ENCODE results near the gene SBK2. TPM values are rescaled to one million over a fixed set of nuclear protein-coding genes. Genes with fewer than 3 reads are reported as not detected.

Gene SBK2, protein sequence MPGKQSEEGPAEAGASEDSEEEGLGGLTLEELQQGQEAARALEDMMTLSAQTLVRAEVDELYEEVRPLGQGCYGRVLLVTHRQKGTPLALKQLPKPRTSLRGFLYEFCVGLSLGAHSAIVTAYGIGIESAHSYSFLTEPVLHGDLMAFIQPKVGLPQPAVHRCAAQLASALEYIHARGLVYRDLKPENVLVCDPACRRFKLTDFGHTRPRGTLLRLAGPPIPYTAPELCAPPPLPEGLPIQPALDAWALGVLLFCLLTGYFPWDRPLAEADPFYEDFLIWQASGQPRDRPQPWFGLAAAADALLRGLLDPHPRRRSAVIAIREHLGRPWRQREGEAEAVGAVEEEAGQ
- total RNA-seq, result not detected

DNA sequence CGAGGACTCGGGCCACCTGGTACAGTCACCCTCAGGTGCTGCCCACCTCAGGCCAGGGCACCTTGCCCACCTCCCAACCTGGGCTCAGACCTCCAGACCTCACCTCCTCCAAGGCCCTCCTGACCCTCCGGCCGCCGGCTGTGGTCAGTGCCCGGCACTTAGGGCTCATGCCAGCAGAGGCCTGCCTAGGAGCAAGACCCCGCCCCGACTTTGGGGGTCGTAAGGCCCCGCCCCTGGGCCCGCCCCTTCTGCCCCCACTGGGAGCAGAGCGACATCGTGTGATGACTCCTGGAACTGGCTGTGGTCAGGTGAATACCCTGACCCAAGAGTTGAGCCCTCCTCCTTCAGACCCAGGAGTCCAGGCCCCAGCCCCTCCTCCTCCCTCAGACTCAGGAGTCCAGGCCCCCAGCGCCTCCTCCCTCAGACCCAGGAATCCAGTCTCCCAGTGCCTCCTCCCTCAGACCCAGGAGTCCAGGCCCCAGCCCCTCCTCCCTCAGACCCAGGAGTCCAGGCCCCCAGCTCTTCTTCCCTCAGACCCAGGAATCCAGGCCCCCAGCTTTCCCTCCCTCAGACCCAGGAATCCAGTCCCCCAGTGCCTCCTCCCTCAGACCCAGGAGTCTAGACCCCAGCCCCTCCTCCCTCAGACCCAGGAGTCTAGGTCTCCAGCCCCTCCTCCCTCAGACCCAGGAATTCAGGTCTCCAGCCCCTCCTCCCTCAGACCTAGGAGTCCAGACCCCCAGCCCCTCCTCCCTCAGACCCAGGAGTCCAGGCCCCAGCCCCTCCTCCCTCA, at the start of gene SBK2:
SBK2 (minus strand) TSS at position 183 of the 790 bp plus-strand sequence. CDS start 839 bp downstream, outside the sequence.

DNA sequence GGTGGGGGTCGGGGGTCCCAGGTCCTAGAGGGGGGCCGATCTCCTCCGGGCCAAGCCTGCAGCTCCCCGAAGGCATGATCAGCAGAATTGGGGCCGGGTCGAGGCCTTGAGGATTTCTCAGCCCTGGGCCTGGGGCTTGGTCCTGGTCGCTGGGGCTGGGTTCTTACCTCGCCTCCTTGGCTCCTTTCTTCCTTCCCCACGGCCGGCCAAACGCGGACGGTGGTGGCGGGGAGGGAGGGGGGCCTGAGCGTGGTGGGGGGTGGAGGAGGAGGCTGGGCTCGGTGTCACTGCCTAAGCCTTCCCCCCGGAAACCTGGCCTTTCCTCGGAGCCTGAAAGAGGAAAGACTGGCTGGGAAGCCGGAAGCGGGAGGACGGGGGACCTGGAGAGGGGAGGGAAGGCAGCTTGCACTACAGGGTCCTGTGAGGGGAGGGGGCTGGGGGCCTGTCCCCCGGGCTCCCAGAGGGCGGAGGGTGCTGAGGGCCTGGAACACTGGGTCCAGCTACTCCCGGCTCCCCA, 43.8 kb upstream of the SBK2 start, which contains the start of gene ZNF579:
ZNF579 (minus strand) TSS at position 221 of the 517 bp plus-strand sequence. CDS start 1,209 bp downstream, outside the sequence.

DNA sequence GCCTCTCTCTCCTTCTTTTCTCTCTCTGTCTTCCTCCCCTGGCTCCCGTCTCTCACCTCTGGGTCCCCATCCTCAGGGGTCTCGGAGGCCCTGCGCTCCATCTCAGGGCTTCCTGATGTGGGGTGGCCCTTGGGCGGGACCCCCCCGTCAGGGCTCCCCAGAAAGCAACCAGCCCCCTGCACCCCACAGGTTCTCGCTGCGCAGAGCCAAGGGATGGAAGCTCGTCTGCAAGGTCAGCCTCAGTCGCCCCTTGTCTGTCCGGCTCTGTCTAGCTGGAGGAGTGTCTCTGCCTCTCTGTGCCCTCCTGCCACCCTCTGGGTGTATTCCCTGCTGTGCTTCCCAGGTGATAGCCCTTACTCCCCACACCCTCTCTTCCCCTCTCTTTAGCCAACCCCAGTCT, 8.5 kb upstream of the SBK2 start, which contains the start of gene SBK3:
SBK3 (minus strand) TSS at position 101 of the 400 bp plus-strand sequence; CDS start at position 101, 0 bp downstream.

DNA sequence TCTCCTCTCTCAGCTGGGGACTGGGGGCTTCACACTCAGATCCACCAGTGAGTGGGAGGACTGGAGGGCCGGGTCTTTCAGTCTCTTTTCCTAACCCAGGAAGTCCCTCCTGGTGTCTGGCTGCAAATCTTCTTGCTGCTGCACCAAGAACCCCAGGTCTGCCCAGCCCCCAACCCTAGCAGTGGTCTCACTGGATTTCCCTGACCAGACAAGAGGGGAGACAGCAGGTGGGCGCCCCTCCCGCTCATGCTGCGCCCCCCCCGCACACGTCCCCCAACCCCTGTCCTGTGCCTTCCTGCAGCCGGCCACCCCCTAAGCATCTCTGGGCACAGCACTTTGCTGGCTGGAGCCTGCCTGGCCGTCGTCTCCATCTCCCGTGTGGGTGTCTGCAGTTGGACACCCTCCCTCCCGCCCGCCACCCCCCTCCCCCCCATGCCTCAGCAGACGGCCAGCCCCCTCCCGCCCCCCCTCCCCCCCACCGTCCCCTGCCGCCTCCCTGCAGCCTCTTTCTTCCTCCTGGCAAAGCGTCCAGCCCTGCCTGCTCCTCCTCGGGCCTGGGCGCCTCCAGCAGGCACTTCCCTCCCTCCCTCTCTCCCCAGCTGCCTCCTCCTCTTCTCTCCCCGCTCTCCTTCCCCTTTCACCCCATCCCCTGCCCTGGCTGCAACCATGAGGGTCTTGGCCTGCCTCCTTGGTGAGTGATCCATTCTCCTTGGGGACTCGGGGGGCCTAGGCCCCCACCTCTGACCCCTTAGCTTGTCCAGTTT, 48.8 kb downstream of the SBK2 start, which contains the start of gene SSC5D:
SSC5D (plus strand) TSS at position 513 of the 764 bp plus-strand sequence; CDS start at position 667, 154 bp downstream.

DNA sequence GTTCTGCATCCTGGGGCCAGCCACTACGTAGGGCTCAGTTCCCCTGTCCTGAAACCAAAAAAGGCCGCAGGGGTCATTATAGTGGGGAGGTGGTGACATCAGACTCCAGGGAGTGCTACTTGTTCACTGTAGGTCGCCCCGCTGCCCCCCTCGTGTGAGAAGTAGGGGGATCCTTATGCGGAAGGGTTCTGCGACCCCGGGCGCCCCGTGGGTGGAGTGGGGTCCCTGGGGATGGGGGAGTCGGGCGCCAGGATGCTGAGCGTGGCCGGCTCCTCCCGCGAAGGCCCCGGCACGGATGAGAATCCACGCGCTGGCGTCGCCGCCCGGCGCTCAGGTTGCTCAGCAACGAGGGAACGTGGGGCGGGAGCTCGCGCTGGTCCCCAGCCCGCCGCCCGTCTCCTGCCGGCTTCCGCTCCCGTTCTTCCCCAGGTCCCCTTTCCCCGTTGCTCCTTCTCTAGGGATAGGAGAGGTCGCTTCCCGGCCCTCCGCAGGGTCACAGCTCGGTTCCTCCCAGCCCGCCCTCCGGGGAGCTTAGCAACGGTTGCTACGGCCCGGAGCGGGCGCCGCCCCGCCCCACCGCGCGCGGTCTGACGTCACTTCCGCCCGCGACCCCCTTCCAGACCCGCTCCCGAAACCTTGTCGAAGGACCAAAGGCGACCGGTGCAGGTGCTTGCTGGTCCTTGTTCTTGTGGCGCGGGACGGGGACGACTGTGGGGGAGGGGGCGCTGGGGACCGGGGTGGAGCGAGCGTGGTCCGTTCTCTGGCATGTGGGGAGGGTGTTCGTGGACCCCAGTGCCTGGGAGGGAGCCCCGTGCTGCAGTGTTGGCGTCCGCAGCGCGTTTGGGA, 52.1 kb downstream of the SBK2 start, which contains the start of gene NAT14:
NAT14 (plus strand) TSS at position 596 of the 846 bp plus-strand sequence. CDS start 521 bp downstream, outside the sequence.

Other genes starting within 250 kb of the SBK2 start
- not detected for gene TMEM150B, start 211.8 kb downstream of the SBK2 start, total RNA-seq
- 10 to 100 TPM; 10.3 to 12.0 TPM for gene KMT5C, start 197.3 kb downstream of the SBK2 start, total RNA-seq
- not detected for gene COX6B2, start 182.4 kb downstream of the SBK2 start, total RNA-seq
- not detected for gene GARIN5B, start 173.9 kb downstream of the SBK2 start, total RNA-seq
- 1 to 10 TPM in 1 of 2 donors, not detected in 1; 1.0 TPM for gene IL11, start 166.7 kb downstream of the SBK2 start, total RNA-seq
- gene TMEM190, start 160.3 kb downstream of the SBK2 start, total RNA-seq, result not detected
- not detected for gene TMEM238, start 152.8 kb downstream of the SBK2 start, total RNA-seq
- 100 to 1,000 TPM; 230 to 328 TPM for gene RPL28, start 151.2 kb downstream of the SBK2 start, total RNA-seq
- gene UBE2S, start 129.3 kb downstream of the SBK2 start, total RNA-seq, result 100 to 1,000 TPM; 248 to 380 TPM
- gene SHISA7, start 93.8 kb downstream of the SBK2 start, total RNA-seq, result not detected
- 10 to 100 TPM; 66.4 to 95.6 TPM for gene ISOC2, start 75.5 kb downstream of the SBK2 start, total RNA-seq
- not detected for gene C19orf85, start 72.4 kb downstream of the SBK2 start, total RNA-seq
- 1 to 10 TPM; 4.8 to 5.7 TPM for gene ZNF628, start 60.5 kb downstream of the SBK2 start, total RNA-seq
- 10 to 100 TPM; 13.4 to 18.6 TPM for gene NAT14, start 51.9 kb downstream of the SBK2 start, total RNA-seq
- under 1 TPM; 0.67 to 0.69 TPM for gene SSC5D, start 48.7 kb downstream of the SBK2 start, total RNA-seq
- gene SBK3, start 8.4 kb upstream of the SBK2 start, total RNA-seq, result not detected
- 1 to 10 TPM; 4.5 to 7.0 TPM for gene ZNF579, start 43.7 kb upstream of the SBK2 start, total RNA-seq
- gene FIZ1, start 62.4 kb upstream of the SBK2 start, total RNA-seq, result 1 to 10 TPM; 2.4 to 3.3 TPM
- 1 to 10 TPM; 6.3 to 6.9 TPM for gene ZNF524, start 63.2 kb upstream of the SBK2 start, total RNA-seq
- gene ZNF865, start 68.5 kb upstream of the SBK2 start, total RNA-seq, result 1 to 10 TPM; 1.4 to 2.3 TPM
- gene ZNF784, start 87.4 kb upstream of the SBK2 start, total RNA-seq, result 1 to 10 TPM; 3.3 to 4.5 TPM
- 1 to 10 TPM; 6.0 to 6.5 TPM for gene ZNF580, start 103.9 kb upstream of the SBK2 start, total RNA-seq
- gene ZNF581, start 106.5 kb upstream of the SBK2 start, total RNA-seq, result 10 to 100 TPM; 10.7 to 14.0 TPM
- 10 to 100 TPM in 1 of 2 donors, 1 to 10 TPM in 1; 9.7 to 16.2 TPM for gene CCDC106, start 111.1 kb upstream of the SBK2 start, total RNA-seq
- 100 to 1,000 TPM in 1 of 2 donors, 10 to 100 TPM in 1; 81.9 to 141 TPM for gene U2AF2, start 117.9 kb upstream of the SBK2 start, total RNA-seq
- gene EPN1, start 138.1 kb upstream of the SBK2 start, total RNA-seq, result 10 to 100 TPM; 23.3 to 29.9 TPM
- not detected for gene NLRP9, start 201.3 kb upstream of the SBK2 start, total RNA-seq
- gene RFPL4A, start 222.0 kb upstream of the SBK2 start, total RNA-seq, result not detected
- not detected for gene RFPL4AL1, start 232.0 kb upstream of the SBK2 start, total RNA-seq